GM03348 (cell line): Measurements from ENCODE around the gene TIFAB.

Experiments used
- DNase-seq: peaks from one replicate; pipeline ENCODE4 v3.0.0; 2012; ENCODE audit warnings: low spot score

The TIFAB gene

DNA sequence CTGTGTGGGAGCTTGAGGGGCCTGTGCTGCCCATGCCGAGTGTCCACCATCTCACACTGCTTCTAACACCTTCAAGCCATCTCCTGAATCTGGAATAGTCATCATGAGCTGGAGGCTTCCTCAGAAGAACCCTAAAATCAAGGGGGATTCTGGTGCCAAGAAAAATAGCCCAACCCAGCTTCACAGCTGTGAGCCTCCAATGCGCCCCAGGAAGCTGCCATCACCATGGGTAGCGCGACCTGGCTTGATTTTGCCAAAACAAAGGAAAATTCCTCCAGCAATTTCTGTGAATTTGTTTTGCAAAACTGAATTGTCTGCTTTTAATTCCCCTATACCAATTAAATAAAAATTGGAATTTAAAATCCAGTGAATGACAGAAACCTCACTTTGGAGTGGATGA lies 6.2 kb upstream of the TIFAB start:
- no peak for DNase-seq

DNA sequence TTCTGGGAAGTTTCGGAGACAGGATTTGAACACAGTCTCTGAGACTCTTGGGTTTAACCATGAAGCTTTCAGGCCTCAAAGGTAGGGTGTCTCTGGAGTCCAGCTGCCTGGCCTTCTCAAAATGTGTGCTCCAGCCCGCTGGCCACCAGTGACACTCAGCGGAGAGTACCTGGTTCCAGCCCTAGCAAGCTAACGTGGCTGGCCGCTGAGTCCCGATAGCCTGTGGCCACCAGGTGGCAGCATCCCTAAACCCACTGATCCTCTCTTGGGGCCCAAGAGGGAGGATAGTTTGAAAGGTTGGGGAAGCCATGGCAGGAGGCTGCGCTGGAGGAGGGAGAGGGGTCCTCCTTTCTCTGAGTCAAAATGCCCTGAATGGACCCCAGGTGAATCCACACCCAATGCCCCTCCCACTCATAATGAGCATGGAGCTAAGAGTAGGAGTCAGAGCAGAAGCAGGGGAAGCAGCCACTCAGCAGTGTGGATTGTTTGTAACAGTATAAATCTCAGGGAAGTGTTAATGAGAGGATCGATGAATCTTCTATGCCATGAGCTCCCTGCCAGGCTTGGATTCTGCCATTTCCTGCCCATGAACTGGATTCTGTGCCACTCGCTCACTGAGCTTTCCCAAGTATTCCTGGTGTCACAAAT lies 5.4 kb upstream of the TIFAB start:
- DNase-seq = peak; percentile 72

DNA sequence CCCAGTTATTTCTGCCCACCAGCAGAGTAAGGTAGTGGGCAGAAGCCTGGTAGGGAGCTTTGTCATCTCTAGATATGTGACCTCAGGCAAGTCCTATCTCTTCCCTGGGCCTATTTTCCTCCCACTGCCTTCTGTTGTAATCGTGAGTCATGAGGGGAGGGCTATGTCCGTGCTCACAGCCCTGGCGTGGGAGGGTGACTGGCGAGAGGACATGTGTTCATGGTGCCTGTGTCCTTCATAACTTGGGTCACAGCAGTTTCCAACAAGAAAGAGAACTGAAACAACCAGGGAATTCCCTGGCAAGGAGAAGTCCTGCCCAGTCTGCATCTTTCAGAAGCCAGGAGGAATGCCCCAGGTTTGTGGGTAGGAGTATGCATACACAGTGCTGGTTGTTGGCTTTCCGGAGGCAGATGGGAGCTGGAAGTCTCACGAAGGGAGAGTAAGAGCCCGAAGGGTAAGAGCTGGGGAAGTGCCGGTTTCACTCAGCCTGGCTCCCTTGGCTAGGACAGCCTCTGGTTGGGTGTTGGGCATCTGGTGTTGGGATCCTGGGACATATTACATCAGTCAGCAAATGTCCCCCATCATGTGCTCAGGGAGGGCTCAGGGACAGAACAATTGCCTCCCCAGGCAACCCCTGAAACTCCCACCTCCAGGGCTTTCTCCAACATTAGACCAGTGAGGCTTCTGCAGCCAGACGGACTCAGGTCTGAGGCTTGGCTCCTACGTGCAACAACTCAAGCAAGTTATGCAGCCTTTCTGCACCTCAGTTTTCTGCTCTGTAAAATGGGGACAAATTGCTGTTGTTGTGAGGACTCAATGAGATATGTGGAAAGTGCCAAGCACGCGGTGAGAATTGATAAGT lies 4.3 kb upstream of the TIFAB start:
- peak; percentile 91 for DNase-seq

DNA sequence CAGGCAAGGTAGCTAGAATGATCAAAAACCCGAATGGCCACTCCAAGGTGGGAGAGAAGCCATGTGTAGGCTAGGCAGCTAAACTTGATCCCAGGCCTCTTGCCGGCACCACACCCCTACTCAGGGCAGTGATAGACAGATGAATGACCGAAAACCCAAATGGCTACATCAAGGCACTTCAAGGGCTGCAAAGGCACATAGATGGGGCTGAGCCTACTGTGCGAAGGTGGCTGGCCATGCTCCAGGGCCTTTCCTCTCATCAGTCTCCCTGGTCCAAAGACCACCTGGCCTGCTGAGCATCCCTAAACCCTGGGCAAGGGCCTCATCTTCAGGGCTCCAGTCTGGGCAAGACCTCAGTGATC lies 3.7 kb upstream of the TIFAB start:
- DNase-seq = no peak

DNA sequence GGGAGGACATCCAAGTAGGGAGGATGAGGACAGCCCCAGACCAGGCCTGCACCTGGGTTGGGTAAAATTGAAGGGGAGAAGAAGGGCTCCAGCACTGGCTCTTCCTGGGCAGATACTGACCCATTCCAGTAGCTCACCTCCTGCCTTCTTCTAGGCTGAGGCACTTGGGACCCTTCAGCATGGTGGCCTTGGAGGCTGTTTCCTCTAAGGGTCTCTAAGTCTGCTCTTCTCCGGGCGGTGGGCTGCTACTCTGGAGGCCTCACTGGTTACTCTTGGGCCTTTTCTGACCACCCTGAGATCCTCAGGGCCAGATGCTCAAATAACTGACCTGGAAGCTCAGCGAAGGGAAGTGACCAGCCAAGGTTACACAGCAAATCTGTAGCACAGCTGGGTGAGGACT lies 2.8 kb upstream of the TIFAB start:
- no peak for DNase-seq

DNA sequence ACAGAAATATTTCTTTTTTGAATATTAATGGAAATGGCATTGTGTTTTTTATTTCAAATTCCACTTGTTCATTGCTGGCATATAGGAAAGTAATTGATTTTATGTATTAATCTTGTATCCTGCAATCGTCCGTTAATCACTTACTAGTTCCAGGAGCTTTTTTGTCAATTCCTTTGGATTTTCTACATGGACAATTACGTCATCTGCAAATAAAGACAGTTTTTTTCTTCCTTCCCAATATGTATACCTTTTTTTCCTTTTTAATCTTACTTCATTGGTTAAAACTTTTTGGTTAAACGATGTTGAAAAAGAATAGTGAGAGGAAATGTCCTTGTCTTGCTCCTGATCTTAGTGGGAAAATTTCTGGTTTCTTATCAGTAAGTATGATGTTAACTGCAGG lies 1.5 kb upstream of the TIFAB start:
- no peak for DNase-seq

DNA sequence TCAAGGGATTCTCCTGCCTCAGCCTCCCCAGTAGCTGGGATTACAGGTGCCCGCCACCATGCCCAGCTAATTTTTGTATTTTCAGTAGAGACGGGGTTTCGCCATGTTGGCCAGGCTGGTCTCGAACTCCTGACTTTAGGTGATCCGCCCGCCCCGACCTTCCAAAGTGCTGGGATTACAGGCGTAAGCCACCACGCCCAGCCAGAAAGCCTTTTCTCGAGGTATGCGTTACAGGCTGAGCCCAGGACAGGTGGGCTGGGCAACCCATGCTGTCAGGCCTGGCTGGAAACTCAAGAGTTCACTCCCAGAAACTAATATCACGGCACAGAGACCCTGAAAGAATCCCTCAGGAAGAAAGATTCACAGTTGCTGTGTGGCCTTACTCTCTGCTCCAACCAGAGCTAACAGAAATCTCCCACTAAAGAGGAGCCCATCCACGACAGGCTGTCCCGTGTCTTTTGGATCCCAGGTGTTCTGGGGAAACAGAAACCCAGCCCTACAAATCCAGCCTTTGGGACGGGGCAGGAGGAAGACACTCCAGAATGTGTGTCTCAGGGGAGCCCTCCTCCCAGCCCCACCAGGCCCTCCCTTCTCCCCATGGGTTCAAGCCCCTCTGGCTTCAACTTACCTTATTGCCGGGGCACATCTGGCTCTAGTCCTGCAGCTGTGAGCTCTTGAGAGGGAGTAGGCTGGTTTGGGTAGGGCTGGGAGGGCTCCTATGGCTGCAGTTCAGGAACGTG lies 400 bp downstream of the TIFAB start:
- DNase-seq = no peak

DNA sequence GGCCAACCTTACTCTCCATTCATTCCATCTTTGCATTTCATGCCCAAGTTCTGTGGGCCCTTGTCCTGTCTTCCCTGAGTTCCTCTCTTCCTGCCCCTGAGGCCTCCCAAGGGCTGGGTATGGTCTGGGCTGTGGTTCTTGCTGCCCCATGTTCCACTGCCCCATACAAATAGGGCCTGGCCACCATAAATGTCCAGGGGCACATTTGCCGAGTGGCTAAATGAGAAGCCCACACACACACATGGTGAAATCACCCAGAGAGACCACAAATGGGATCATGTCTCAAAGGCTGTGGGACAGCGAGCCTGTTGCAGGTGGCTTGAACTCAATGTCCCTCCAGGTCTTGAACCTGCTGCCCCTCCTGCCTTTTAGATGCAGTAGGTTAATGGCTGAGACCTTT lies 1.2 kb downstream of the TIFAB start:
- DNase-seq = no peak

DNA sequence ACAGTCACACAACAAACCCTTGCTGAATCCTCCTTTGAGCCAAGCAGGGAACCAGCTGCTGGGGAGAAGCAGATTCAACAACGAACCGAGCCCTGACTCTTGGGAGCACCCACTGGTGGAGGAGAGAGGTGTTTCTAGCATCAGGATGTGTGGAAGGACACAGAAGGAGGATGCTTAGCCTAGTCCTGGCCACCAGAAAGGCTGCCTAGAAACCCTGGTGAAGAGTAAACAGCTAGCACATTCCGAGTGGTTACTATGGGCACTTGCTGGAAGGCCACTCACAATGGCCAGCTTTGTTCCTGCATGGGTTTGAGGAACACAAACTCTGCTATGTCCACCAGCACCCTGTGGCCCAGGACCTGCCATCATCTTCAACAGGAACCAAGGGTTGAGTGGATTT lies 1.8 kb downstream of the TIFAB start:
- no peak for DNase-seq

DNA sequence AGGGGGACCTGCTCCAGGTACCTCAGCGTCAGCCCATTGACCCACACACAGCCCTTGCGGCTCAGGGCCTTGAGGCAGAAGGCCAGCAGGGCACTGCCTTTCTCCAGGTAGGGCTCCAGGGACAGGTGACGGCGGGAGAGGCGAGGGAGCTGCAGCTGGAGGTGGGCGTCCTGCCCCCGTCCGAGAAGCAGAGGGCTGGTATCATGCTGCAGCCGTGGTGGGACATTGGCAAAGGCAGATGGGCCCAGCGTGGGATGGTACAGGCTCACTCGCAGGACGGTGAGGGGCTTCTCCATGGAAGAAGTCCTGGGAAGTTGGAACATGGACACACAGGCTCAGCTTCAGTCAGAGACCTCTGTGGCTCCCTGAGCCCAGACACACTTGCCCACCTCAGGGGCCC lies 2.5 kb downstream of the TIFAB start:
- no peak for DNase-seq

DNA sequence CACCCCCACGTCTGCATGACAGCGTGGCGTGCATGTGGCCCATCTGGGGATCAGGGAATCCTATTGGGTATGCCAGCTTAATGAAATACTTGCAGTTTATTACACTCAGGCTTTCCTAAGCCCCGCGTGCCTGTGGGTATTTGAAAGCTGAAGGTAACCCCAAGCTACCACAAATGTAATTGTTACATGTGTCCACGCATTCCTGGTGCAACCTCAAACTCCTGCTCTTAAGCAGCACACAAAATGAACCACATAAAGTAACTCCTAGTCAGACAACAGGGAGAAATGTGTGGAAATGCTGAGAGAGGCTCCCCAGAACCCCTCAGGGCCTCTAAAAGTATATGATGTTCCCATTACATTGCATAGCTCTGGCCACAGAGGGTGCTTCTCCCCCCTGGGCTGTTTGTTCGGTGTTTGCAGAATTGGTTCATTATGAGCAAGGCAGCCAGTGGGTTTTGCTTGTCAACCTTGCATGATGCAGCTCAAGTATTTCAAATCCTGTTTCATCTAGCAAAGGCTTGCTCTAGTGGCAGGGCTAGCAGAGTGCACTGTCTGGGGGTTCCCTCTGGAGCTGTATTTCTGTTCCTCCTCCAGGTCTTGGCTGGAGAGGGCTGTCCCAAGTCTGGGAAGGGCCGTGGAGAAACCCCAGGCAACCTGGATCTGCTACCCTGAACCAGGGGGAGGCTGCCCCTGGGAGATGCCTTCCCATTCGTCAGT lies 3.2 kb downstream of the TIFAB start:
- peak; percentile 27 for DNase-seq

DNA sequence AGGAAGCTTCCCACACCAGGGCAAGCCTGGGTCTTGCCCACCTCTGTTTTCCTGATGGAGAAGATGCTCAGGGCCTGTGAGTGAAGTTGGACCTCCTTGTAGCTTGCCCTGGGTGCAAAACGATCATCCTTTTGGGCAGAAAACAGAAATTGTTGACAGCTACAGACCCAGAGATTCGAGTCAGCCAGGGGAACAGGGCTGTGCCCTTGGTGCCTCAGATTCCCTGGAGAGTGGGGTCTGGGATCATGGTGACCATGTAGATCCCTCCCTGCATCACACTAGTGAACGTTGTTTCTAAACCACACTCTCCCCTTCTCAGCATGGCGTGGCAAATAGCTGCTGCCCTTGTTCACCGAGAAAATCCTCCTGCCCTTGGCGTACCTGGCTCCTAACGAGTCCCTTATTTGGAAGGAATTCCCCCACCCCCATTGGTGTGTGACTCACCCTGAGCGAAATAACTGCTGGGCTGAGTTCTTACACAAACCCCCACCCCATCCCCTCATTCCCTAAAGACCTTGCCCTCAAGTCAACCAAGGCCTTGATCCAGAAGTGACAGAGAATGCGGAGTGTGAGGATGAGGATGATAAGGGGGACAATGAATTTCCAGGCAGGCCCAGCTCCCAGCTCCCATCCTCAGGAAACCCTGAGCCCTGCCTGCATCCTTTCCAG lies 3.9 kb downstream of the TIFAB start:
- DNase-seq = no peak

DNA sequence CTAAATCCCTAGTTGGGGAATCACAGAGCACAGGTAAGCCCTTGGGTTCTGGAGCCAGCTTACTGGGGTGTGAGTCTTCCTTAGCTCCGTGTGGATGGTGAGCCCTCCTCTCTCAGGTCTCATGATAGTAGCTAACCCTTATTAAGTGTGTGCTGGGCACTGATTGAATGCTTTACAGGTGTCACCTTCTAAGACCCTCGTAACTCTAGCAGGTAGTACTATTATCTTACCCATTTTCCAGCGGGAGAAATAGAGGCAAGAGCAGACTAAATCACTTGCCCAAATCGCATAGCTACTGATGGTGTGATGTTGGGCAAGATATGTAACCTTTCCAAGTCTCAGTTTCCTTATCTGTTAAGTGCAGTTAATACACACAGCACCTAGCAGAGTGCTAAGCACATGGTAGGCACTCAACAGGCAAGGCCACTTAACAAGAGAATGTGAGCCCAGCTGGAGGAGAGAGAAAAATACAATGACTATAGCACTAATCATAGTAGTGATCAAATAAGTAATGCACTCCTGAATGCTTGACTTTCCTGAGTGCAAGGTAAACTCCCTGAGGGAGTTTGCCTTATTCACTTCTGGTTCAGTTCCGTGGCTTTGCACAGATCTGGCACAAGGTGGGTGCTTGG lies 4.7 kb downstream of the TIFAB start, which contains the start of gene DCANP1:
Gene DCANP1, minus strand, starts transcription at position 51 of the 632 bp plus-strand sequence. CDS start 240 bp downstream, outside the sequence.
- DNase-seq = no peak

DNA sequence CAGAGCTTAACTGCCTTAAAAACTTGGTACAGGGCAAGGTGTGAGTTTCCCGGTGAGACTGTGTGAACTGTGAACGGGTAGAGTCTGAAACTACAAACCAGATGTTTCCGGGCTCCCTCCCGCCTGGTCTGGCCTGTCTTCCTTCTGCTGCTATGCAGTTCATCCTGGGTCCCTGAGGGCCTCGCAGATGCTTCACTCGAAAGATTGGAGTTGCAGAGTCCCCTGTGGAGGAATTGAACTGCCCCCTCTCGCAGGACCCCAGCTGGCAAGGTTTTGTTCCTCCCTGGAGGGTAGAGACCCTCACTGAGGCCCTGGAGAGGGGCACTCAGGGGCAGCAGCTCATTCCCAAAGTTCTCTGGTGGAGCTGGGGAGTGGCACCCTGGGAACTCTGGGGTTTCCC lies 5.5 kb downstream of the TIFAB start:
- DNase-seq = no peak

DNA sequence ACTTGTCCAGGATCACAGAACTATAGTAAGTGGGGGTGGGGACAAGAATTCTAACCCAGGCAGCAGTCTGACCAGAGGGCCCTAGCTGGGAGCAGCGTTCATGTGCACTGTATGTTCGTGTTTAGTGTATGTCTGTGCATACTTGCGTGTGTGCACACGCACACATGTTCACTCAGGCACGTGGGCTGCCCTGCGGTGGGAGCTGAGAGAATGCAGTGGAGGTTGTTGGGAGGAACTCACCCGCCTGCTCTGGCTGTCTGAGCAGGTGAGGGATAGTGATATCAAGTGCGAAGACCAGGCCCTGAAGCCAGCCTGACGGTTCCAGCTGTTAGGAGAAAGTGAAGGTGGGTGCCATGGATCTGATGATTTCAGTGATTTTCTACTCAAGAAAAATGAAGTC lies 5.9 kb downstream of the TIFAB start:
- no peak for DNase-seq

DNA sequence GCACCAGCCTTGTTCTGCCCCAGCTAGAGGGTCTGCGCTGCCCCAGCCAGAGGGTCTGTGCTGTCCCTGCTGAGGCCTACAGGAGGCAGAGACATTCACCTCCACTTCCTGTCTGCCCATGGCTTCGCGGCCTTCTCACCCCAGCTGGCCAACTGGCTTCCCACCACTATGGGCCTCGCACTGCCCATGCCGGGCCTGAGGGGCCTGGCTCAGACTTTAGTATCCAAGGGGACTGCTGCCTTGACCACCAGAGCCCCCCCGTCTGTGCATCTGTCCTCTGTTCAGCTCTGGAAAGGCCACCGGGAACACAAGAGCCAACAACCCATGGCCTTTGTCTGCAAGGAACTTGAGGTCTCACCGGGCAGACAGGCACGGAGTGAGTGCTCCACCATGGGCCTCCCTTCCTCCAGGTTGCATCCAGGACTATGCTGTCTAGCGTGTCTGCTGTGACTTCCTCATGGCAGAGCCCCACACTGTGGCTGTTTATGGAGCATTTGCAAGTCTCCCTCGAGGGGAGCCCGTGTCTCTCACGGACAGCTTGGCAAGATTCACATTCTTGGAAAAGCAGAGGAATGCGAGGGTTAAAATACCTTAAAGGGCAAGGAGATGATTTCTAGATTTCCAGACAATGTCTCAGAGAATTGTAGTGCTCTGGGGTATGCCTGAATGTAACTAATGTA lies 6.7 kb downstream of the TIFAB start:
- no peak for DNase-seq

DNA sequence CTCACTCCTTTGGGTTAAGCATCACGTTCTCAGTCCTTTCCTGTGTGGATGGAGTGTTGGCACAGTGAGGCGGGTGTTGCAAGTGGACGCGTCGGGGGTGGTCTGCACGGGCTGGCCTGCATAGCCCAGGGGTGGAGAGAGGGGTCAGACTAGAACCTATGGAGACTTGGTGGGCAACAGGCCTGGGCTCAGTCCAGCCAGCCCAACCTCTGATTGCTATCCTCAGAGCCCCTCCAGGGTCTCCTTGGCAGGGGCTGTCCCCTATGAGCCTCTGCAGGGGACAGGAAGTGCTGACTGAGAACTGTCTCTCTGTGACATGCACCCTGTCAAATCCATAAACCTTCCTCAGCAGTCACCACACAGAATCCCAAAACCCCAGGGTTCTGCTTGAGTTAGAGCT lies 7.3 kb downstream of the TIFAB start:
- no peak for DNase-seq

DNA sequence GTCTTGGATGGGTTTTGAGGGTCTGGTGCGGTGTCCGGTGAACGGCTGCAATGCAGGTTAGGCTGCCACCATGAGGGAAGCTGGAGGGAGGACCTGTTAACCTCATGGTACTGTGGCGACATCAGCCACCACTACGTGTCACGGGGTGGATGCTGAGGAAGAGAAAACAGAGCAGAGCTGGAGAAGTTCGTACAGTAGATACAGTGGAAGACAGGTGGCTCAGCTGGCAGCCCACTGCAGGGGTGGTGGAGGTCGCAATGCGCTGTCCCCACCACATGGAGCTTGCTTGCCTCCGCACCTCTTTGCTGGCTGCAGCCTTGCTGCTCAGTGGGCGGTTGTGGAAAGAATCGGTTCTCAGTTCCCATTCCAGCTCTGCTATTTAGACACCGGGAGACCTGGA lies 7.8 kb downstream of the TIFAB start:
- no peak for DNase-seq

DNA sequence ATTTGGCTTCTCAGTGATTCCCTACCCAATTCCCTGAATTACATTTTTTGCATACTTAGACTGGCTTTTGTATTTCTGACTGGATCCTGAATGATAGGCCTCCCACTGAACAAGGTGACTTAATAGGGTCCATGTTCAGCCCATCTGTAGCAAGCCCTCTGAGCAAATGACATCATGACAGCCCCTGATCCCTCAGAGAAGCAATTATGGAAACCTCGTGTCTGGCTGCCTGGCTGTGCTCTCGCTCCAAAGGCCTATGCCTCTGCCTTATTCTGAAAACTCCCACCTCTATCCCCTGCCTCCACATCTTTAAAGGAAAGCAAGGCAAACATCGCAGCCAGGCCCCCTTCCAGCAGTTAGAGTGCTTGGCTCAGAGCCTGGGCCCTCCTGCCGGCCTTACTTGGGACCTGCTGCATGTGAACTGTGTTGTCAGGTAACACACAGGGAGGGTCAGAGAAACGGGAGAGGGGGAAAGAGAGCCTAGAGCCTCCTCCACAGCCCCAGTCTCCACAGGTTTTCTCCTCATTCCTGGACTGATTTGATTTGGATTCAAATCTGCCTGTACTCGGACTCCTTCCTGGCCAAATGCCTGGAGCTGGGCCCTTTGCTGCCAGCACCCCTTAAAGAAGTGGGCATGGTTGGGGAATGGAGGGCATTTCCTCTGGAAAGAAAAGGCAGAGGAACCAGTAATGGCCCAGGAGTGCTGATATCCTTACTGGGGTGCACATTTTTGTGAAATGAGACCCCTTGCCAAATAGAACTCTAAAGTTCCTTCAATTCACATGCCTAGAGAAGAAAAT lies 8.8 kb downstream of the TIFAB start:
- DNase-seq = no peak
